ENCODE measurements around the gene JMJD1C. TPM values are rescaled to one million over a fixed set of nuclear protein-coding genes. Genes with fewer than 3 reads are reported as not detected.

Gene JMJD1C
- total and polyA plus RNA-seq, 10 of the 15 experiments (the other 5 are each of a cell fraction or from before 2014, with no cell fraction given), result 31.2 to 83.3 (median 49.5) TPM

DNA sequence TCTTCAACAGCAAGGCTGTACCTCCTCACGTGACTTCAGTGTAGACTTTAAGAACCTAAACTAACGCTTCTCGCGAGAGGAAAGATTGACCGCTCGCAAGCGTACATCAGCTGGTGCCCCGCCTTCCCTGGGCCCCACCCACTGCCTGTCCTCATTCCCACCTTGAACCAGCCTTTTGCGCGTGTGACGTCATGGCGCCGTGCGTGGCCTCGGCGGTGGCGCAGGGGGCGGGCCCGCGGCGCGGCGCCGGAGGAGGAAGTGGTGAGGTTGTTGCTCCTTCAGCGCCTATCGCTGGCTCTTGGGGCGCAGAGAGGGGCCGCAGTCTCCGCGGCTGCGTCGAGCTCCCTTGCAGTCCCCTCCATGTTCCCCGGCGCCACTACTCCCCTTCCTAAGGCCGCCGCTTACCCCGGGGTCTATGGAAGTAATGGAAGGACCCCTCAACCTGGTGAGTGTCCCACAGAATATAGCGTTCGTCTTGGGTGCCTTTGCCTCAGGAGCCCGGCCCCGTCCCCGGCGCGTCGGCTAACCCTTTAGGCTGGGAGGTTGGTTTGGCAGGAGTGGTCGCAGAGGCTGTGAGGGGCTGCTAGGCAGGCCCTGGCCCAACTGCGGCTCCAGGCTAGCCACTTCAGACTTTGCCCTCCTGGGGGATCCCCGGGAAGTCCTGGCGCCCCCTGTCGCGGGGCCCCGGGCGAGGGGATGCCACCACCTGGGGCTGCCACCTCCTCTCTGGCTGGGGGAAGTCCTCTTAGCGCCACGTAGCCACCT, 332.5 kb downstream of the JMJD1C start, which contains the start of gene NRBF2:
Gene NRBF2, plus strand, starts transcription at position 273 of the 765 bp plus-strand sequence. Its CDS starts 143 bp downstream, at position 416.
- Histone ChIP-seq H3K27me3 (replicated peaks in 1 of 2; ENCODE audit: control insufficient read depth in 2 of 2, insufficient read depth in 2 of 2, low read length in 1 of 2) (no peaks in the 10 kb centered on the region), H3K4me2 (ENCODE audit: control insufficient read depth, insufficient read depth) (peak within 1 kb of the TSS; percentile 36), H3K36me3 (ENCODE audit: control insufficient read depth in 2 of 2, insufficient read depth in 2 of 2, low read length in 1 of 2) (no peaks in the 10 kb centered on the region), H3K9me3 (replicated peaks; ENCODE audit: control insufficient read depth, insufficient read depth, low read length) (no peaks in the 10 kb centered on the region; the same call in 2 of the 3 replicates), H3K4me1 (ENCODE audit: control insufficient read depth, insufficient read depth, low read length) (peaks cover 6% of the 10 kb centered on the region), H4K20me1 (ENCODE audit: control insufficient read depth, insufficient read depth) (no peaks in the 10 kb centered on the region; the same call in 1 of the 2 replicates), H3K4me3 (peak within 1 kb of the TSS; percentile 89), H3K27ac (ENCODE audit: control insufficient read depth, insufficient read depth) (peak within 1 kb of the TSS; percentile 94), H3K79me2 (ENCODE audit: control insufficient read depth, insufficient read depth, low read length) (peaks cover 50% of the 10 kb centered on the region), H2AFZ (ENCODE audit: control insufficient read depth, low read depth, low read length) (peak within 1 kb of the TSS; percentile 89), H3K9ac (ENCODE audit: control insufficient read depth, insufficient read depth, low read length) (peak within 1 kb of the TSS; percentile 89)
- intact Hi-C loops (cut with micrococcal nuclease; ENCODE audit: unreplicated experiment) (loop anchor here (10.0 kb wide), 1 partner anchor 448 kb away; no protein-coding TSS in a partner anchor), in situ Hi-C loops (cut with MboI) (no loop called here)
- FAIRE-seq, result peak; percentile 99
- DNase-seq (ENCODE audit: low read depth, low spot score), result peak; percentile 96
- ChIA-PET SMC1A (ENCODE audit: uncharacterized antibody, unreplicated experiment) (interaction anchor here (0.9 to 7.0 kb wide), 7 partner anchors 13 to 587 kb away, joined by 3 to 53 read pairs (median 4); no protein-coding TSS in a partner anchor), POLR2A (interaction anchor here (1.0 to 2.8 kb wide), 5 partner anchors 10 to 496 kb away, joined by 3 to 15 read pairs (median 6); no protein-coding TSS in a partner anchor), RAD21 (ENCODE audit: unreplicated experiment) (interaction anchor here (0.5 to 2.7 kb wide), 13 partner anchors 10 to 641 kb away, joined by 3 to 14 read pairs (median 3); no protein-coding TSS in a partner anchor), CTCF (interaction anchor here (1.2 to 7.8 kb wide), 5 partner anchors 8 to 49 kb away, joined by 4 to 71 read pairs (median 6); no protein-coding TSS in a partner anchor)
- ATAC-seq, result peak; percentile 93
- WGBS (ENCODE audit: insufficient coverage, insufficient replicate concordance, low lambda C conversion rate, missing lambda C conversion rate), result under 1% methylated on average over 44 of the region's 55 CpGs
- no TSS peak for BruUV-seq (replicated peaks)
- TF ChIP-seq TCF12 (IDR thresholded peaks at IDR 0.05; ENCODE audit: low read depth, low read length) (0 out of 2 replicates have a peak, but pooled peaks have one; percentile 57), FOXM1 (IDR thresholded peaks at IDR 0.05; ENCODE audit: low read depth, low read length) (0 out of 2 replicates have a peak, but pooled peaks have one; percentile 10), RCOR1 (conservative IDR thresholded peaks at IDR 0.05; ENCODE audit: low read depth, low read length) (peak; percentile 80; the same call in 1 of the 2 replicates), CHD4 (IDR thresholded peaks at IDR 0.05) (no peak), IKZF2 (IDR thresholded peaks at IDR 0.05) (peak; percentile 28 to 47; a peak in 1 of 4 replicates), SPI1 (IDR thresholded peaks at IDR 0.05; ENCODE audit: borderline replicate concordance, insufficient read depth, low read depth, low read length) (peak; percentile 84), POLR2AphosphoS2 (IDR thresholded peaks at IDR 0.05; ENCODE audit: low read depth, low read length) (peak; percentile 97), HDAC6 (IDR thresholded peaks at IDR 0.05; ENCODE audit: unreplicated experiment) (peak; percentile 52), EED (IDR thresholded peaks at IDR 0.05; ENCODE audit: low read depth) (peak; percentile 22; the same call in 1 of the 2 replicates), NFIC (IDR thresholded peaks at IDR 0.05; ENCODE audit: low read depth, low read length) (0 out of 2 replicates have a peak, but pooled peaks have one; percentile 5), TAF1 (IDR thresholded peaks at IDR 0.05; ENCODE audit: borderline replicate concordance, low read depth, low read length) (peak; percentile 86), YY1 (IDR thresholded peaks at IDR 0.05; ENCODE audit: low read depth, low read length) (peak; percentile 78; the same call in 1 of the 2 replicates), MYC (IDR thresholded peaks at IDR 0.05; ENCODE audit: insufficient read depth, insufficient read length, insufficient replicate concordance, low read length, severe bottlenecking) (no peak), ESRRA (IDR thresholded peaks at IDR 0.05; ENCODE audit: low read length) (no peak)
- TF ChIP-seq, protein P1, sequence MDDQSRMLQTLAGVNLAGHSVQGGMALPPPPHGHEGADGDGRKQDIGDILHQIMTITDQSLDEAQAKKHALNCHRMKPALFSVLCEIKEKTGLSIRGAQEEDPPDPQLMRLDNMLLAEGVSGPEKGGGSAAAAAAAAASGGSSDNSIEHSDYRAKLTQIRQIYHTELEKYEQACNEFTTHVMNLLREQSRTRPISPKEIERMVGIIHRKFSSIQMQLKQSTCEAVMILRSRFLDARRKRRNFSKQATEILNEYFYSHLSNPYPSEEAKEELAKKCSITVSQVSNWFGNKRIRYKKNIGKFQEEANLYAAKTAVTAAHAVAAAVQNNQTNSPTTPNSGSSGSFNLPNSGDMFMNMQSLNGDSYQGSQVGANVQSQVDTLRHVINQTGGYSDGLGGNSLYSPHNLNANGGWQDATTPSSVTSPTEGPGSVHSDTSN (IDR thresholded peaks at IDR 0.05; ENCODE audit: insufficient replicate concordance, low read depth, low read length), result no peak
- TF ChIP-seq, protein P2, sequence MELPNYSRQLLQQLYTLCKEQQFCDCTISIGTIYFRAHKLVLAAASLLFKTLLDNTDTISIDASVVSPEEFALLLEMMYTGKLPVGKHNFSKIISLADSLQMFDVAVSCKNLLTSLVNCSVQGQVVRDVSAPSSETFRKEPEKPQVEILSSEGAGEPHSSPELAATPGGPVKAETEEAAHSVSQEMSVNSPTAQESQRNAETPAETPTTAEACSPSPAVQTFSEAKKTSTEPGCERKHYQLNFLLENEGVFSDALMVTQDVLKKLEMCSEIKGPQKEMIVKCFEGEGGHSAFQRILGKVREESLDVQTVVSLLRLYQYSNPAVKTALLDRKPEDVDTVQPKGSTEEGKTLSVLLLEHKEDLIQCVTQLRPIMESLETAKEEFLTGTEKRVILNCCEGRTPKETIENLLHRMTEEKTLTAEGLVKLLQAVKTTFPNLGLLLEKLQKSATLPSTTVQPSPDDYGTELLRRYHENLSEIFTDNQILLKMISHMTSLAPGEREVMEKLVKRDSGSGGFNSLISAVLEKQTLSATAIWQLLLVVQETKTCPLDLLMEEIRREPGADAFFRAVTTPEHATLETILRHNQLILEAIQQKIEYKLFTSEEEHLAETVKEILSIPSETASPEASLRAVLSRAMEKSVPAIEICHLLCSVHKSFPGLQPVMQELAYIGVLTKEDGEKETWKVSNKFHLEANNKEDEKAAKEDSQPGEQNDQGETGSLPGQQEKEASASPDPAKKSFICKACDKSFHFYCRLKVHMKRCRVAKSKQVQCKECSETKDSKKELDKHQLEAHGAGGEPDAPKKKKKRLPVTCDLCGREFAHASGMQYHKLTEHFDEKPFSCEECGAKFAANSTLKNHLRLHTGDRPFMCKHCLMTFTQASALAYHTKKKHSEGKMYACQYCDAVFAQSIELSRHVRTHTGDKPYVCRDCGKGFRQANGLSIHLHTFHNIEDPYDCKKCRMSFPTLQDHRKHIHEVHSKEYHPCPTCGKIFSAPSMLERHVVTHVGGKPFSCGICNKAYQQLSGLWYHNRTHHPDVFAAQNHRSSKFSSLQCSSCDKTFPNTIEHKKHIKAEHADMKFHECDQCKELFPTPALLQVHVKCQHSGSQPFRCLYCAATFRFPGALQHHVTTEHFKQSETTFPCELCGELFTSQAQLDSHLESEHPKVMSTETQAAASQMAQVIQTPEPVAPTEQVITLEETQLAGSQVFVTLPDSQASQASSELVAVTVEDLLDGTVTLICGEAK (IDR thresholded peaks at IDR 0.05; ENCODE audit: borderline replicate concordance), result 0 out of 2 replicates have a peak, but pooled peaks have one; percentile 32

Measured in GM12878 (cell line).